Stimulated activated CD8-positive, alpha-beta memory T cell treated with anti-CD3 and anti-CD28 coated beads, Interleukin-4, amount 100 ng/mL, for 1 hour (primary cell): ENCODE results near the gene SESN1.
A peak's percentile ranks its signal among the peaks of the same experiment; 100 is the strongest.
"Not testable (repeated sequence)": the region's sequence is repeated elsewhere in the genome, so short reads cannot be mapped to it uniquely, and the experiment has no call there.

ENCODE experiments used
- DNase-seq, 2 donors: peaks; one replicate each; pipeline ENCODE4 v3.0.0-alpha.2; 2020; ENCODE audit warnings: low read depth in 2 of 2, low spot score in 1 of 2

The SESN1 gene

DNA sequence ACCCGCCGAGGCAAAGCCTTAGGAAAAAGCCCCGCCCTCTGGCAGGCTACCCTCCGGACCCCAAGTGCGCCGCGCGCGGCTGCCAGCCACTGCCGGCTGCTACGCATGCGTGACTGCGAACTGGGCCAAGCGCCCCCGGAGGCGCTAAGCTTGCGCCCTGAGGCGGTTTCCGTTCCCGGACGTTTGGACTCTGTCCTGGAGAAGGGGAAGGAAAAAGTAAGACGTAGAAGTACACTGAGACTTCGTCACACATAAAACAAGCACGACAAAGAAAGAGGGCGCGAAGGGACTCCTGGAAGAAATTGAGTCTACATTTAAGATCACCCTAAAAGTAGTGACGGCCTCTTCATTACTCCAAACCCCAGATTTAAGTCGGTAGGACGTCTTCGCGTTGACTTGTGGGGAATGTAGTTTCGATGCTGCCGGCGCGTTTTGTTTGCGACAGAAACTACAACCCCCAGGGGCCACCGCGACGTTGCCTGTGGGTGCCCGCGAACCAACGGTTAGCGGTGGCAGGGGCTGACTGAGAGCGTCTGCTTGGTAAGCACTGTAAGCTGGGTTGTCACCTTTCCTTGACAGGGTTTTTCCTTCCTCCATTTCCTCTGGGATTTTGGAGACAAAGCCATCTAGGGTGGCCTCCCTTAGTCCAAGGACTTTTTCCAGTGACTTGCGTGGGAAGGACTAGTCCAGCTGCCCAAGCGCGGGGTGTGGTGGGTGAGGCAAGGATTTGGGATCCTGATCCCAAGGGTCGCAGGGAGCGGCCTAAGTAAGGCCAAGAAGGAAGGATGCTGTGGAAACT, 589 bp upstream of the SESN1 start, which contains the start of gene CEP57L1:
Gene CEP57L1, plus strand, starts transcription at position 472 of the 799 bp plus-strand sequence. CDS start 49,715 bp downstream, outside the sequence.
- DNase-seq = peak; percentile 85 to 87

DNA sequence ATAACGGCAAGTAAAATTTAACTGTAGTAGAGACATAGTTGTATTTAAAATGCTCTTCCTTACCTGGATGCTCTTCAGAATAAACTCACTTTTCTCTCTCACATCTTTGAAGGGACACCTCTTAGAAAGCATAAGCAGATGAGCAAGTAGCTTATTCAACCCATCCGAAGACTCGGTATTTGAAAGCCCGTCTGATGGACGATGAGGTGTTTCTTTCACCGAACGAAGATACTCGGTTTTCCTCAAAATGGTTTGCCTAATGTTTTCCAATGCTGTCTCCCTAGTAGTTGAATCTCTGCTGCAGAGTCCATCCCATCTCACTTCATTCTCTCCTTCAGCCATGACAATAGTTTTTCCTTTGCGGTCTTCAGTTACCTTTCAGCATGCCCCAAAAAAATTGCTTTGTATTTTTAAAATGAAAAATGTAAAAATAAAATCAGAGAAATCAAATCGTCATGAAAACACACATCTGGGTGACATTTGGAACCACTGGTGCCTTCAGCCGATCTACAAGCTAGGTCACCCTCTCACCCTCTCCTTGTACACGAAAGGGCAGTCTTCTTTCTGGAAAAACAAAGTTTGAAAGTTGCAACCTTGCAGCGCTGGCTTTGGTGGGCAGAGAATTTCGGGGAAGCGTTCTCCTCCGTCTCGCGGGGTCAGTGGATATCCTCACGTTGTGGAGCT, 772 bp downstream of the SESN1 start:
- no peak for DNase-seq

DNA sequence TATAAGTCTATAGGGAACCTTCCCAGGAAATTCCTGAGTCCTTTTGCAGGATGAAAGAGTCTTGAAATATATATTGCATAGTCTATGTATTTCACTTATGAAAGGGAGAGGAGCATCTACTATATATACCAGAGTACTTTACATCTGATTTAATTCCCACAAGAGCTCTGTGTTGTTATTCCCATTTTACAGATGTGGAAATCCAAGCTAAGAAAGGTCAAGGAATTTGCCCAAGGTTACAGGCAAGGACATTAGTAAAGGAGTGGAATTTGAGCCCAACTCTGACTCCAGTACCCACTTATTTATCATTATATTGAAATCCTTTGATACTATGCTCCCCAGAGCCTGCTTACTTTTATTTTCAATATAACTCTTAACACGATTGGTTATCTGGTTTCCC, 2.6 kb downstream of the SESN1 start:
- DNase-seq = no peak

DNA sequence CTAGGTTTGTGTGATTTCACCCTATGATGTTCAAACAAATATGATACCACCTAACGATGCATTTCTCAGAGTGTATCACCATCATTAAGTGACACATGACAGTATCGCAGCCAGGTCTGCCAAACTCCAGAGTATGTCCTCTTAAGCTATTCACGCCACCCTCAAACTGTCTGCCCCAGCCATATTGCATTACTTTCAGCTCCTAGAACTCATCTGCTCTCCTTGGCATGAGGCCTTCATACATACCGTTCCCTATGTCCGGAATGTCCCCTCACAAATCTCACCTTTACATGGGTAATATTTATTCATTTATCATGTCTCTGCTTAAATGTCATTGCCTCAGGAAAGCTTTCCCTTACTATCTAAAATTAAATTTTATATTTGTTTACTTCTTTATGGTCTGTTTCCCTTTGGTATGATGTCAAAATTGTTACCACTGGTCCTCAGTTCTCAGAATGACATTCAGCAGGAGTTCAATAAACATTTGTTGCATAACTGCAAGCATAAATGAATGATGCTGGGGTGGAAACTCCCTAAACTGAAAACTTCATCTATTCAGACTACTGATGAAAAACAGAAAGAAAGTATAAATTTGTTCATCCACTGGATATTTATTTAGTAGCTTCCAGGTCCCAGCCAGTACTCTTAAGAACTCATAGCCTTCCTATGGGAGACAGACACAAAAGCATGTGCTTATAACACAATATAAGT, 3.2 kb downstream of the SESN1 start:
- DNase-seq = no peak

DNA sequence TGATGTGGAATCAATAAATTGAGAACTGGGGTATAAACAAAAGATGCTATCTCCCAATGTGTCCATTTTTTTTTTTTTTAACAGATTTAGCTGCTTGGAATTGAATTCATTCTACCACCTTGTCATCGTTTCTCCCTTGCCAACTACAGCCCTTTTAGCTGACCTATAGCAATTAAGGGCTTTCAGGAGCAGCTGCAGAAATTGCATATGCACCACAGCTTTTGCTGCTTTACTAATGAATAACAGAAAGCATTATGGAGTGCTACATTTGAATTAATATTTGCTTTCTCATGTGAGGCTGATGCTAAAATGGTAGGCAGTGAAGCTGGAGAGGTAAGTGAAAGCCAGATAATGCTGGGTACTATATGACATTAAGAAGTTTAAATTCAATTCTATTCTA, 5.7 kb downstream of the SESN1 start:
- DNase-seq = no peak

DNA sequence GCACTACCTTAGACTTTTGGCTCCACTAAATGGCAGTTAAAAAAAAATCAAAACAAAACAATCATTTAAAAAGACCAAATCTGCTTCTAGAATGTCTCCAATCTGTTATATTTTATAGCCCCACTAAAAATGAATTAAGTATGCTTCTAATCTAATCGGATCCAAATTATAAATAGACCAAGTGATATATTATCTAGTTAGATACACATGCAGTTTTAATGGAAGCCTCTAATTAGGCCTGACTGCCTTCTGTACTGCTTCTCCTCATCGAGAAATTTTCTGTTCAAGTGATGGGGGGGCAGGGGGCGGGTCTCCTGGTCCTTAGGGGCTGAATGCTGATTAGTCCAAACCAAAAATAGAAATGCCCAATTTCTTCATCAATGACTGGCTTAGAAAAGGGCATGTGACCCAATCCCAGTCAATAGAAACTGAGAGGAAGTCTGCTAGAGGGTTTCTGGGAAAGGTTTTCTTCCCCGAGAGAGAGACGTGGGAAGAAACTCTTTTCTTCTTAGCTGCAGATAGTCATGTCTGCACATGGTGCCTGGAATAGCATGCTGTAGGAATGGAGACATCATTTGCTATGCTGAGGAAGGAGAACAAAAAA, 6.9 kb downstream of the SESN1 start:
- no peak for DNase-seq

DNA sequence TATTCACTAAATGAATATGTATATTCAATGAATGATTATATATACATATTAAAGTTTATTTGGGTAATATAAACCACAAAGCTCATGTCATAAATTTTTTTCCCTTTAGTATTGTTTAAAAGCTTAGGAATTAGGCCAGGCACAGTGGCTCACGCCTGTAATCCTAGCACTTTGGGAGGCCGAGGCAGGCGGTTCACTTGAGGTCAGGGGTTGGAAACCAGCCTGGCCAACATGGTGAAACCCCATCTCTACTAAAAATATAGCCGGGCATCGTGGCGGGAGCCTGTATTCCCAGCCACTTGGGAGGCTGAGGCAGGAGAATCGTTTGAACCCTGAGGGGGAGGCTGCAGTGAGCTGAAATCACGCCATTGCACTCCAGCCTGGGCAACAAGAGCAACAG, 10.5 kb downstream of the SESN1 start:
- not testable (repeated sequence) for DNase-seq

DNA sequence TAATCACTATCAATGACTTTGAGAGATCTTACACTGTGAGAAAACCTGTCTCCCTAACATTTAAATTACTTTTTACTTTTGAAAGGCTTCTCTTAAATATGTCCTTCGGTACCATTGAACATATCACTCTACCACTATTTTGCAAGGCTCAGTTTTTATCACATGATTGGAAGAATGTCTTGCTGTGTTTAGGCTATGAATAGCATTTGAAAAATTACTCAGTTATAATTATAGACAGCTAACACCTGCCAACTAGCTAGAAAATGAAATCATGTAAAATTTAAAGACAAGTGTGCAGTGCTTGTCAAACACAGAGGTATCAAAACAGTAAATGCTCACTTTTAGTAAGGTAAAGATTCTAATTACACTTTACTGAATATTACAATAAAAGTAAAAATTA, 11.0 kb downstream of the SESN1 start:
- no peak for DNase-seq

DNA sequence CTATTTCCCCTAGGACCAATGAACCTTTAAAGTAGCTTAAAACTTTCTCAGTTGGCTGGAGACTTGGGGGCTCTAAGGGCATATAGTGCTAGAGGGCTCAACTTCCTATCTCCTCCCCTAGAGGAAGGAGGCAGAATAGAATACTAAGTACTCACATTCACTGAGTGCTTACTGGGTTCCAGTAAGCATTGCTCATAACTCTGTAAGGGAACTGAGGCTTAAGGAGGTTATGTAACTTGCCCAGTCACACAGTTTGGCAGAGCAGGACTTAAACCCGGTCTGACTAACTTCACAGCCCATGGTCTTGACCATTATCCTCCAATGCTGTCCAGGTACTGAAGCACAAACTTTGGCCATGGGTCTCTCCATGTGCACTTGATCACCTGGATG, 12.5 kb downstream of the SESN1 start:
- no peak for DNase-seq

DNA sequence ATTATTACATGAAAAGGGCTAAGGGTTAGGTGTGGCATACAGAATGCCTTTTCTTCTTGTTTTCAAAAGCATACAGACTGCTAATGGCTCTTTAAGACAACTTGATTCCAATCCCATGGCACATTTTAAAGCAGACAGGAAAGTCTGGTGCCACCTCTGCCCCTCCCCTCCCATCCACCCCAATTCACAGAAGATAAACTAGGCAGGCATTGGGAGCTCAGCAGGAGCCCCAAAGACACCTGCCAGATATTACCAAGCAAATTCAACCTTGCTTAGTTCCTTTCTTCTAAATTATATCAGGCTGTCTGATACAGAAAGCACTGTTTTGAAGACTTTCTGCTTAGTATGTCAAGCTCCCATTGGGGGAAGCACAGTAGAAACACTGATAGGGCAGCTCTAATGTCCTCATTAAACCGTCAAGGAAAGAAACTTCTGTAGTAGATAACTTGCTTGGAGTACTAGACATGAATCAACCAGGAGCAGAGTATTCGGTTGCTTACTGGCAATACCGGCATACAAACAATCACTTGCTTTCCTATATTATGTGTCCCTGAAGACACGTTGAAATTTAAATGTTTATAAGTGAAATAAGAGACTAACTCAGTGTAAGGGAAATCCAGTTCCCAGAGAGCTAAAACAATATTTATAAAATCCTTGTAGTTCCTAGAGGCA, 13.0 kb downstream of the SESN1 start:
- DNase-seq = no peak

DNA sequence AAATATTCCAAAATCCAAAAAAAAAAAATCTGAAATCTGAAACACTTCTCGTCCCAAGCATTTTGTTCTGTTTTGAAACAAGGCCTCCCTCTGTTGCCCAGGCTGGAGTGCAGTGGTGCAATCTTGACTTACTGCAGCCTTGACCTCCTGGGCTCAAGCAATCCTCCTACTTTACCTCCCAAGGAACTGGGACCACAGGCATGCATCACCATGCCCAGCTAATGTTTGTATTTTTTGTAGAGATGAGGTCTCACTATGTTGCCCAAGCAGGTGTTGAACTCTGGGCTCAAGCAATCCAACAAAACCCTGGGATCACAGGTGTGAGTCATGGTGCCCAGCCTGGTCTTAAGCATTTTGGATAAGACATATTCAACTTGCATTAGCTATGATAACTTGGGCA, 13.6 kb downstream of the SESN1 start:
- DNase-seq = no peak

DNA sequence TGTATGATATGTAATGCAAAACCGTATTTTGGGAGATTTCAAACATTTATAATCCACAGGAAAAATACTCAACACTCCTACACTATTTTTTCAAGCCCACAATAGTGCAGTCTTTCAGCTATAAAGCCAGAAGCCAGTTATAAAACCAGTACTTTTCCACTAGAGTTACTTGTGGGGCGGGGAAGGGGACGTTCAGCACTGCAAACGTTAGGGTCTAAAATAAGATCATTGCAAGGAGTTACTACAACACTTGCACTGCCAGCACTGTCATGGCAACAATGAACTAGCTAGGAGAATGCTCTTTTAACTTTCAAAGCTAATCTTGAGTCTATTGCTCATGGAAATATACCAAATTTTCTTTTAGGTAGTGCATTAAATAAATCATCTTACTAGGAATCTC, 14.7 kb downstream of the SESN1 start:
- DNase-seq = no peak

DNA sequence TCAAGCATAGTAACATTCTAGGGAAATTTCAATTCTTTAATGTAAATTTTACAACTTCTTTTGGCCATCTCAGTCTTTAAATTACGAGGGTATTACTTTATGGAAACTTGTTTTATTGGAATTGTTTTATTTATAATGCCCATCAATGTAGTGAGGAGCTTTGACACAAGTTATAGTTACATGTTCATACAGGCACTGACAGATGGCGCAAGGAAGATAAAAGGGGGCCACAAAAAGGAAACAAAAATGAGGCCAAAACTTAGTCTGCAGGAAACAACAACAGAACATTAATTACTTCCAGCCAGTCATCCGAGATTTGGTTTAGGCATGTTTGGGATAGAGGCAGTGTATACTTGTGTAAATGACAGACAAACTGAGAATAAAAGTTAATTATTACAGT, 18.3 kb downstream of the SESN1 start:
- no peak for DNase-seq

DNA sequence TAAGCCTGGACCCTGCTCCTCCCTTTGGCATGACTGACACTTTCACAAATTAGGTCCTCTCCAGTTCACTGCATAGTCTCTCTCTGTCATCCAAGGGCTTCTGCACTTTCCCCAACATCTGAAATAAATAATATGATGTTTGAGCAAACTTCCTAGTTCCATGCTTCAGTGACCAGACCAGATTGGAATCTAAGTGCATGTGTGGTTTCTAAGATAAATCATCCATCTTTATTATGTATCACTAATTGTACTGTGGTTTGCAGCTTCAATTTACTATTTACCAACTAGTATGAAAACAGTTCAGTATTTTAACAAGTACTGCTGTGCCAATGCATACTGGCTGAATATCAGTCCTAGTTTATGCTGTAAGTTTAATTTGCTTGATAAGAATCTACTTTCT, 18.7 kb downstream of the SESN1 start:
- no peak for DNase-seq

DNA sequence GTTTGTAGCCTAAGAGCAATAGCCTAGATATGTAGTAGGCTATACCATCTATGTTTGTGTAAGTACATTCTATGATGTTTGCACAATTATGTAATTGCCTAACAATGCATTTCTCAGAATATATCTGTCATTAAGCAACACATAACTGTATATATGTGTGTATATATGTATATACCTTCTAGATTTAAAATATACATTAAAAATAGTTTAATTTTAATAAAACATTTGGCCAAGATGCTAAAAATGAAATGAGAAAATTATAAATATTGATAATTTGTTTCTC, 20.6 kb downstream of the SESN1 start:
- no peak for DNase-seq

DNA sequence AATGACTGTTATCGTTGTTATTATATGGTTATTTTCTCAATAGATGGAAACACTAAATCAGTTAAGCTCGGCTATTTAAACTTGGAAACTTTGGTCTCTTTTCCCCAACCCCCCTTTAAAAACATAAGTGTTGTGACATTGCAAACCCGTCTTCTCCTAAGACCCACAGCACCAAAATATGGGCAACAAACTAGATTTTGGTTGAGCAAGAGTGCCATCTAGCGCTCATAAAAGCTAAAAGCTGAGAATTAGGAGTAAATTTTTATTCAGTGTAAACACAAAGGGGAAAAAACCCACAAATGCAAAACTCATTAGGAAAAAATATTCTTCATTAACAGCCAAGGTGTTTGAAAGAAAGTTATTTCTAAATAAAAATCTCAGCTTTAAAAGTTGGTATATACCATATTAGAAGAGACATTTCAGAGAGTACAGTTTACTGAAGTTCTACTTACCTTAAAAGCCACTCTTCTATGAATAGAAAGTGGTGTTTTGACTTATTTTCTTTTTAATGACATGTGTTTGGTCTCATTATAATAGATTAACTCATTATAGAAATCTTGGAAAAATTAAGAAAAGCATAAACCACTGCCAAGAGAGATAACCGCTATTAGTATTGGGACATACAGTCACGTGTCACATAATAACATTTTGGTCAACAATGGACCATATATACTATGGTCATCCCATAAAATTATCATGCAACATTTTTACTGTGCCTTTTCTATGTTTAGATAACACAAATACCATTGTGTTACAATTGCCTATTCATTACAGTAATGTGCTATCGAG, 21.1 kb downstream of the SESN1 start:
- DNase-seq = no peak

DNA sequence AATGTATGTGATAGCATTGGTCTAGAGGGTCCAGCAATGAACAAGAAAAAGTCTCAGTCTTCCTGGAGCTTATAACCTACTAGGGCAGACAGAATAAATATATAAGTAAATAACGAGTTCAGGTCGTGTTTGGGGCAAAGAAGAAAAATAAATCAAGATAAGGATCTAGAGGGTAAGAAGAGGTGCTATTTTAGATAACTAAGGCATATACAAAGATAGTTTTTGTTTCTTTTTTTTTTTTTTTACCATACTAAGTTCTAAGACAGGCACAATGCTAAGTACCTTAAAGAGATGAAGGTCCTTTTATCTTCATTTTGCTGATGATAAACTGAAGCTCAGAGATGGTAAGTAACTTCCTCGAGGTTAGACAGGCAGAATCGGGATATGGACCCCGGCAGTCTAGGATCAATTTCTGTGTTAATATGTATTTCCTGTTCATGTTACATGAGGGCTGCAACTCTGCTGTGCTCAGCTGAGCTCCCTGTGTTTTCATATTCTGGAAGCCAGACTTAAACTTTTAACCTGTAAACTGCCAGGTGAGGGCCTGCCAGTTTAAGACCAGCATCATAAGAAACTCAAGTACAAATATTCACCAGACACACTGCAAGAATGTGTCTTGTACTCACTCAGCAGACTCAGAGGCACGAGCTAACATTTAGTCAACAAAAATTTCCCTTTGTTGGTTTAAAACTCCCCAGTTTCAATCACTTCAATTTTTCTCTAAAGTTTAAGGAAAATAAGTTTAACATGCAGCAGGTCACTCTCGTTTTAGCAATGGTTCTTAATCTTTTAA, 23.3 kb downstream of the SESN1 start:
- no peak for DNase-seq

DNA sequence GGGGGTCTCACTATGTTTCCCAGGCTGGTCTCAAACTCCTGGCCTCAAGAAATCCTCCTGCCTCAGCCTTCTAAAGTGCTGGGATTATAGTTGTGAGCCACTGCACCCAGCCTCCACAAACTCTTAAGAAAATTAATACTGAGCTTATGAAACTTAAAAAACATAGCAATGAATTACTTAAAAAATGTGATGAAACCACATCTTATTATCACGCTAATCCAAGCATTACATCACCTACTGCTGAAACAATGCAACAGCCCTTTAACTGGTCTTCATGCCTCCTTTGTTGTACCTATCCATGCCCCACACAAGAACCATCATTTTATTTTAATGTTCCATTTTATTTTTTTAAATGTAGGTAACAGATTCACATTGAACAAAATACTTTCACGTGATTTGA, 24.9 kb downstream of the SESN1 start:
- DNase-seq = no peak

DNA sequence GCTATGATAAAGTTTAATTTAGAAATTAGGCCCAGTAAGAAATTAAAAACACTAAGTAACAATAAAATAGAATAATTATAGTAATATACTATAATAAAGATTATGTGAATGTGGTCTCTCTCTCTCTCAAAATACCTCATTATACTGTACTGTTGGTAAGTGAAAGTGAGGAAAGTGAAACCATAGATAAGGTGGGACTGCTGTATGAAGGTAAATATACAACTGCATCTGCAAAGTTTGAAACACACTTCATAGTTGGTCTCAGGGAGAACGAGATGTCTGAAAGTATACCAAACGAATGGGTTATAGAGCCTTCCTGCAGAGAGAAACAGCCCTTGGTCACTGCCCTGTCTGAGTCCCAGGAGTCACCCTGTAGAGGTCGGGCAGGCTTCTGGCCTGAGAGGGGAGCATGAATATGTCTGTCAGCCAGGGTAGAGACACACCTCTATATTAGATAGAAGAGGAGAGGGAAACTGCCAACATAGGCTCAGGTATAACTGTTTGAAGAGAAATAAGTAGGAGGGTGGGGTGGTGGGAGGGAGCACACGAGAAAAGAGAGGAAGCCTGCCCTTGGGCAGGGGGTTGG, 31.8 kb downstream of the SESN1 start:
- no peak for DNase-seq
